Measurements from ENCODE around the gene MYOF. TPM values are rescaled to one million over a fixed set of nuclear protein-coding genes. Genes with fewer than 3 reads are reported as not detected.

The MYOF gene, protein sequence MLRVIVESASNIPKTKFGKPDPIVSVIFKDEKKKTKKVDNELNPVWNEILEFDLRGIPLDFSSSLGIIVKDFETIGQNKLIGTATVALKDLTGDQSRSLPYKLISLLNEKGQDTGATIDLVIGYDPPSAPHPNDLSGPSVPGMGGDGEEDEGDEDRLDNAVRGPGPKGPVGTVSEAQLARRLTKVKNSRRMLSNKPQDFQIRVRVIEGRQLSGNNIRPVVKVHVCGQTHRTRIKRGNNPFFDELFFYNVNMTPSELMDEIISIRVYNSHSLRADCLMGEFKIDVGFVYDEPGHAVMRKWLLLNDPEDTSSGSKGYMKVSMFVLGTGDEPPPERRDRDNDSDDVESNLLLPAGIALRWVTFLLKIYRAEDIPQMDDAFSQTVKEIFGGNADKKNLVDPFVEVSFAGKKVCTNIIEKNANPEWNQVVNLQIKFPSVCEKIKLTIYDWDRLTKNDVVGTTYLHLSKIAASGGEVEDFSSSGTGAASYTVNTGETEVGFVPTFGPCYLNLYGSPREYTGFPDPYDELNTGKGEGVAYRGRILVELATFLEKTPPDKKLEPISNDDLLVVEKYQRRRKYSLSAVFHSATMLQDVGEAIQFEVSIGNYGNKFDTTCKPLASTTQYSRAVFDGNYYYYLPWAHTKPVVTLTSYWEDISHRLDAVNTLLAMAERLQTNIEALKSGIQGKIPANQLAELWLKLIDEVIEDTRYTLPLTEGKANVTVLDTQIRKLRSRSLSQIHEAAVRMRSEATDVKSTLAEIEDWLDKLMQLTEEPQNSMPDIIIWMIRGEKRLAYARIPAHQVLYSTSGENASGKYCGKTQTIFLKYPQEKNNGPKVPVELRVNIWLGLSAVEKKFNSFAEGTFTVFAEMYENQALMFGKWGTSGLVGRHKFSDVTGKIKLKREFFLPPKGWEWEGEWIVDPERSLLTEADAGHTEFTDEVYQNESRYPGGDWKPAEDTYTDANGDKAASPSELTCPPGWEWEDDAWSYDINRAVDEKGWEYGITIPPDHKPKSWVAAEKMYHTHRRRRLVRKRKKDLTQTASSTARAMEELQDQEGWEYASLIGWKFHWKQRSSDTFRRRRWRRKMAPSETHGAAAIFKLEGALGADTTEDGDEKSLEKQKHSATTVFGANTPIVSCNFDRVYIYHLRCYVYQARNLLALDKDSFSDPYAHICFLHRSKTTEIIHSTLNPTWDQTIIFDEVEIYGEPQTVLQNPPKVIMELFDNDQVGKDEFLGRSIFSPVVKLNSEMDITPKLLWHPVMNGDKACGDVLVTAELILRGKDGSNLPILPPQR (N-terminal part only)
- total RNA-seq: 10 to 100 TPM; 27.2 to 32.6 TPM

DNA sequence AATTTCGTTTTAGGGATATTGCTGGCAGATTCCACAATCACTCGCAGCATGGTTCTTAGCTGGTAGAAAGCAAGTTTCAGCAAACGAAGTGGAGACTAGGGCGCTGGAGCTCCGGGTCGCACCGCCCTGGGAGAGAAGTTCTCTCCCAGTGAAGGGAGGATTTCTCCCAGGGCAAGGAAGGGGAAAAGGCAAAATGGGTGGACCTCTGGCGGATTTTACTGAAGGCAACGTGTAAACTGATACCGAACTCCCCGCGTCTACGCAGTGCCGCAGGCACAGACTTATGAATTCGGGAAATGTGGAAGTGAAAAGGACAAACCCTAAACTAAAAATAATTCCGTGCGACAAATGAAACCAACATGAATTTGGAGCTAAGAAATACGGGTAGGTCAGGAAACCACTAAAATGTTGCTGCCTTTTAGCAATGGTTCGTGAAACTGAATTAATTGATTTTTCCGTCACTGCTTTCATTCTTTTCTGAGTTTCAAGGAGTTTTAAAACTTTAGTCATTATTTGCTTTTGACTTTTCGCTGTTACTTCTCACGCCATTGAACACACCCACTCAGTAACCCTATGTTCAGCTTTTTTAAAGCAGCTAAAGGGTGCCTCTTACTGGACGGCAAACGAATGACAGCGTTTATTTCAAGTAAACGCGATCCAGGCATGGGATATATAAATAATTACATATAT lies at the start of gene MYOF:
MYOF (minus strand) TSS at position 190 of the 690 bp plus-strand sequence; CDS start at position 50, 140 bp downstream.

DNA sequence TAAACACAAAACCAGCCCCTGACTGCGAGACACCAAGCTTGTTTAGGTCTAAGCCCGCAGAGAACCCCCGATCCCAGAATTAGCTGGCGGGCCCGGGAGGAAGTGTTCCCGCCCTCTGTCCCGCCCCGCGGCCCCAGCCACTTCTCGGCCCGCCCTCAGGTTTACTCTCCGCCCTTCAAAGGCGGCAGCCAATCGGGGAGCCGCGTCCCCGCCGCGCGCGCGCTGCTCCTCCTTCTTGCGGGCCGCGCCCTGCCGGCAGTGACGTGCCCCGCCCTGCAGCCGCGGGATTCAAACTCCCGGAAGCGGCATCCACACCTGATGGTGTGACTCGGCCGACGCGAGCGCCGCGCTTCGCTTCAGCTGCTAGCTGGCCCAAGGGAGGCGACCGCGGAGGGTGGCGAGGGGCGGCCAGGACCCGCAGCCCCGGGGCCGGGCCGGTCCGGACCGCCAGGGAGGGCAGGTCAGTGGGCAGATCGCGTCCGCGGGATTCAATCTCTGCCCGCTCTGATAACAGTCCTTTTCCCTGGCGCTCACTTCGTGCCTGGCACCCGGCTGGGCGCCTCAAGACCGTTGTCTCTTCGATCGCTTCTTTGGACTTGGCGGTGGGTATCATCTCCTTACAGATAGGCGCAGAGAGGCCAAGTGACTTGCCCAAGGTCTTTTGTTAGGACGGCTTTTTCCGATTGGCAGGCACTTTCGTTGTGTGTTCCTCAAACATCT lies 14.3 kb upstream of the MYOF start, which contains the start of gene CEP55:
CEP55 (plus strand) TSS at position 291 of the 720 bp plus-strand sequence. CDS start 3,440 bp downstream, outside the sequence.

Small RNA genes lying within 50 kb of the gene (small RNA-seq; reads per million reads assigned to genes)
- gene RNA5SP323: 0 reads per million in 2 donors

Other genes with a start within 250 kb of the MYOF start
- 10 to 100 TPM; 28.9 to 61.9 TPM for gene CEP55, start 14.3 kb upstream of the MYOF start, total RNA-seq
- not detected for gene FFAR4, start 84.3 kb upstream of the MYOF start, total RNA-seq
- gene RBP4, start 118.9 kb upstream of the MYOF start, total RNA-seq: not detected
- not detected for gene PDE6C, start 130.2 kb upstream of the MYOF start, total RNA-seq
- 10 to 100 TPM in 1 of 2 donors, 1 to 10 TPM in 1; 5.2 to 20.6 TPM for gene FRA10AC1, start 220.3 kb upstream of the MYOF start, total RNA-seq